H1 (cell line): Measurements from ENCODE around the gene TBC1D2B. TPM values are rescaled to one million over a fixed set of nuclear protein-coding genes. Genes with fewer than 3 reads are reported as not detected.

ENCODE experiments used
- RAD21 ChIP-seq, 2 experiments: IDR thresholded peaks in 1 of 2; conservative IDR thresholded peaks in 1 of 2; 2 replicates each; pipeline ENCODE4 v1.6.1; 2011; ENCODE audit warnings: low read depth in 2 of 2, low read length in 2 of 2, improper control_type of control experiment in 1 of 2, inconsistent platforms in 1 of 2, mild to moderate bottlenecking in 1 of 2, moderate library complexity in 1 of 2
- polyA plus RNA-seq, 7 experiments: library from polyadenylated mRNA; depleted of rRNA in 3 of 7; stranded (reverse) in 5 of 7; unstranded in 2 of 7; fragments of >200 nt in 5 of 7; fragments of 200-250 nt in 2 of 7; gene quantifications; 1 replicate in 5 of 7; 2 replicates in 1 of 7; 4 replicates in 1 of 7; pipeline versions ENCODE4 v1.2.1 to v1.2.3, GENCODE V29; 2011 to 2013; ENCODE audit warnings: missing spikeins in 2 of 7, mixed read lengths in 2 of 7
- total RNA-seq: library from RNA; stranded (reverse); fragmentation: NEBNext Ultra II Directional; extraction: Animal tissue kit (Norgen Biotek cat#: 25700); gene quantifications from 2 replicates; pipeline ENCODE4 v1.2.1, GENCODE V29; 2021

The TBC1D2B gene
- total and polyA plus RNA-seq, 2 of the 8 experiments (the other 6 are each of a cell fraction or from before 2014, with no cell fraction given) = 11.9 to 19.5 TPM

DNA sequence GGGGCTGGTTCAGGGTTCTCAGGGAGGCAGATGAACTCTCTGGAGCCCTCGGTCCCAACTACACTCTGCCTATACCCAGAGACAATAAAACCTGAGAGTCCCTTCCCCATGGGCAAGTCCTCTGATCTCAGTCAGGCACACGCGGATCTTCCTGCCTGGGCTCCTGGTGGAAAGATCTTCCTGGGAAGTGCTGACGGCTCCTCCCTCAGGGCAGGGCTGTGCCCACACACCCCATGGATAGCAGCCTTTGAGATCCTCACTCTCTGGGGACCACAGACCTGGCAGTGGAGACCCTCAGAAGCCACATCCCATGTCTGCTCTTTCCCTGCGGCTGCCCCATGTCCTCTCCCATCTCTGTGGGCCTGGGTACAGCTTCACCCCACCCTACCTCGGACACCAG is 25.2 kb upstream of the TBC1D2B start (continued):
- no peak for TF ChIP-seq RAD21 (IDR thresholded peaks at IDR 0.05 in 1 of 2, conservative IDR thresholded peaks at IDR 0.05 in 1 of 2; ENCODE audit: low read depth in 2 of 2, low read length in 2 of 2)
